HCT116 (cell line): ENCODE measurements around the gene PRPF40B. TPM values are rescaled to one million over a fixed set of nuclear protein-coding genes. Genes with fewer than 3 reads are reported as not detected.

Experiments used
- ATAC-seq: fragments of 200-7000 bp; cut with Tn5 transposase; 2 replicates; pipeline ENCODE4 v1.9.1; 2020; ENCODE audit warnings: mild to moderate bottlenecking, moderate library complexity
- BruUV-seq: library from RNA; stranded (reverse); fragments of 400-500 nt; replicated peaks from 2 replicates; lab custom pipeline; 2021; lab: Mats Ljungman, UMichigan
- CTCF ChIA-PET: fragments of 300-600 bp; sonication (Branson Sonifier 250); formaldehyde crosslinking; loops from one replicate; lab custom pipeline; 2021; ENCODE audit warnings: antibody characterized with exemption; lab: Charles Lee
- POLR2A ChIA-PET: fragments of 300-600, 350-600 bp; sonication (Branson Sonifier 250); formaldehyde crosslinking; loops from one replicate; lab custom pipeline; 2021; ENCODE audit warnings: antibody characterized with exemption; lab: Charles Lee
- RAD21 ChIA-PET, 2 experiments: fragments of 300-600 bp; sonication (Branson Sonifier 250); formaldehyde crosslinking; loops; one replicate each; lab custom pipeline; 2023; ENCODE audit warnings: low total read pairs in 2 of 2; ENCODE audit not compliant: uncharacterized antibody in 2 of 2, unreplicated experiment in 2 of 2, low non-redundant PET in 1 of 2; lab: Charles Lee
- DNase-seq: peaks from one replicate; pipeline ENCODE4 v3.0.0-alpha.2; 2010; ENCODE audit warnings: low read depth, low spot score
- H2AFZ ChIP-seq: fragments of 200-600 bp; shearing (Covaris generic), sonication (generic); 2 replicates; pipeline ENCODE4 v1.6.1; 2017; ENCODE audit warnings: low read depth, mixed run types, mixed read lengths, antibody characterized with exemption, low read length; ENCODE audit not compliant: poor library complexity, severe bottlenecking
- H3K27ac ChIP-seq: 2 replicates; pipeline ENCODE4 v1.5.1; 2012; ENCODE audit warnings: low read depth, low read length
- H3K27me3 ChIP-seq: fragments of 200-600 bp; sonication (generic); 2 replicates; pipeline ENCODE4 v1.6.1; 2016; ENCODE audit warnings: mixed run types, low read length, mixed read lengths; ENCODE audit not compliant: insufficient read depth
- H3K36me3 ChIP-seq, 2 experiments: fragments of 200-500 bp in 1 of 2; fragments of 200-600 bp in 1 of 2; sonication (Bioruptor generic) in 1 of 2; sonication (generic) in 1 of 2; 2 replicates each; pipeline versions ENCODE4 v1.5.1 to v1.6.1; 2014 to 2016; ENCODE audit warnings: low read length in 2 of 2, inconsistent platforms in 1 of 2, mixed read lengths in 1 of 2, mixed run types in 1 of 2; ENCODE audit not compliant: insufficient read depth in 2 of 2, control insufficient read depth in 1 of 2
- H3K4me1 ChIP-seq, 2 experiments: fragments of 200-600 bp in 1 of 2; sonication (generic) in 1 of 2; 2 replicates each; pipeline versions ENCODE4 v1.5.1 to v1.6.1; 2012 to 2017; ENCODE audit warnings: low read length in 2 of 2, inconsistent platforms in 1 of 2, mild to moderate bottlenecking in 1 of 2, mixed read lengths in 1 of 2, mixed run types in 1 of 2, moderate library complexity in 1 of 2; ENCODE audit not compliant: insufficient read depth in 2 of 2, control insufficient read depth in 1 of 2
- H3K4me2 ChIP-seq: fragments of 200-600 bp; sonication (generic); 2 replicates; pipeline ENCODE4 v1.6.1; 2017; ENCODE audit warnings: mixed run types, low read length, mixed read lengths
- H3K4me3 ChIP-seq, 2 experiments: fragments of 200-600 bp in 1 of 2; sonication (generic) in 1 of 2; replicated peaks in 1 of 2; 2 replicates each; pipeline ENCODE4 v1.5.1; 2011 to 2016; ENCODE audit warnings: low read length in 2 of 2, control low read depth in 1 of 2, low read depth in 1 of 2, mild to moderate bottlenecking in 1 of 2, mixed read lengths in 1 of 2, mixed run types in 1 of 2
- H3K79me2 ChIP-seq: fragments of 200-600 bp; sonication (generic); 2 replicates; pipeline ENCODE4 v1.6.1; 2017; ENCODE audit warnings: mild to moderate bottlenecking, mixed run types, low read length, moderate library complexity, mixed read lengths; ENCODE audit not compliant: insufficient read depth
- H3K9ac ChIP-seq: fragments of 200-600 bp; sonication (generic); 2 replicates; pipeline ENCODE4 v1.6.1; 2016; ENCODE audit warnings: low read length, mixed read lengths
- H3K9me2 ChIP-seq: fragments of 200-600 bp; sonication (generic), shearing (Covaris generic); 2 replicates; pipeline ENCODE4 v1.6.1; 2017; ENCODE audit warnings: mixed run types, mild to moderate bottlenecking, moderate library complexity; ENCODE audit not compliant: insufficient read depth
- H3K9me3 ChIP-seq, 2 experiments: fragments of 200-500 bp in 1 of 2; fragments of 200-600 bp in 1 of 2; sonication (Bioruptor generic) in 1 of 2; sonication (generic) in 1 of 2; 2 replicates each; pipeline ENCODE4 v1.6.1; 2014 to 2017; ENCODE audit warnings: low read length in 2 of 2, mixed read lengths in 2 of 2, inconsistent platforms in 1 of 2, low read depth in 1 of 2, mild to moderate bottlenecking in 1 of 2, mixed run types in 1 of 2, moderate library complexity in 1 of 2; ENCODE audit not compliant: control insufficient read depth in 1 of 2, insufficient read depth in 1 of 2
- H4K20me1 ChIP-seq: fragments of 200-600 bp; sonication (generic), shearing (Covaris generic); 2 replicates; pipeline ENCODE4 v1.6.1; 2017; ENCODE audit warnings: mixed run types, mild to moderate bottlenecking, moderate library complexity; ENCODE audit not compliant: insufficient read depth
- CEBPB ChIP-seq: IDR thresholded peaks from 2 replicates; pipeline ENCODE4 v1.6.1; 2012; ENCODE audit warnings: low read depth
- JUND ChIP-seq: IDR thresholded peaks from 2 replicates; pipeline ENCODE4 v1.6.1; 2012
- POLR2A ChIP-seq: IDR thresholded peaks from 2 replicates; pipeline ENCODE4 v1.7.0; 2011; ENCODE audit warnings: borderline replicate concordance; ENCODE audit not compliant: insufficient read depth, insufficient read length; ENCODE audit errors: extremely low read depth
- RAD21 ChIP-seq: IDR thresholded peaks from 2 replicates; pipeline ENCODE4 v1.6.1; 2012; ENCODE audit warnings: low read depth, mild to moderate bottlenecking
- SRF ChIP-seq: IDR thresholded peaks from 2 replicates; pipeline ENCODE4 v1.6.1; 2012; ENCODE audit warnings: low read depth
- YY1 ChIP-seq: IDR thresholded peaks from 2 replicates; pipeline ENCODE4 v1.6.1; 2011; ENCODE audit warnings: low read length, low read depth, moderate library complexity, mild to moderate bottlenecking; ENCODE audit not compliant: insufficient replicate concordance; ENCODE audit errors: extremely low read depth
- ZFX ChIP-seq: fragments of 450-650 bp; IDR thresholded peaks from 2 replicates; pipeline ENCODE4 v1.6.1; 2017
- intact Hi-C: fragments of 100-400 bp; cut with micrococcal nuclease; formaldehyde crosslinking; loops from 2 replicates; pipeline ENCODE4 v1.10.0; 2022
- total RNA-seq: library from RNA; stranded (reverse); gene quantifications from one replicate; pipeline ENCODE4 v1.2.1, GENCODE V29; 2021; ENCODE audit not compliant: unreplicated experiment
- TF ChIP-seq, protein P1 (sequence below): IDR thresholded peaks from 2 replicates; pipeline ENCODE4 v1.6.1; 2012
- TF ChIP-seq, protein P2 (sequence below), 3 experiments: fragments of 200-600 bp in 1 of 3; sonication (generic) in 1 of 3; IDR thresholded peaks in 2 of 3; conservative IDR thresholded peaks in 1 of 3; 2 replicates each; pipeline ENCODE4 v1.5.1; 2012 to 2017; ENCODE audit warnings: low read depth in 2 of 3, low read length in 2 of 3, antibody characterized with exemption in 1 of 3, borderline replicate concordance in 1 of 3, control low read depth in 1 of 3, mild to moderate bottlenecking in 1 of 3, mixed read lengths in 1 of 3, mixed run types in 1 of 3, moderate library complexity in 1 of 3; ENCODE audit not compliant: insufficient read depth in 1 of 3

Gene PRPF40B
- total RNA-seq, 1 experiment from 2014 or later, result 29.0 TPM

DNA sequence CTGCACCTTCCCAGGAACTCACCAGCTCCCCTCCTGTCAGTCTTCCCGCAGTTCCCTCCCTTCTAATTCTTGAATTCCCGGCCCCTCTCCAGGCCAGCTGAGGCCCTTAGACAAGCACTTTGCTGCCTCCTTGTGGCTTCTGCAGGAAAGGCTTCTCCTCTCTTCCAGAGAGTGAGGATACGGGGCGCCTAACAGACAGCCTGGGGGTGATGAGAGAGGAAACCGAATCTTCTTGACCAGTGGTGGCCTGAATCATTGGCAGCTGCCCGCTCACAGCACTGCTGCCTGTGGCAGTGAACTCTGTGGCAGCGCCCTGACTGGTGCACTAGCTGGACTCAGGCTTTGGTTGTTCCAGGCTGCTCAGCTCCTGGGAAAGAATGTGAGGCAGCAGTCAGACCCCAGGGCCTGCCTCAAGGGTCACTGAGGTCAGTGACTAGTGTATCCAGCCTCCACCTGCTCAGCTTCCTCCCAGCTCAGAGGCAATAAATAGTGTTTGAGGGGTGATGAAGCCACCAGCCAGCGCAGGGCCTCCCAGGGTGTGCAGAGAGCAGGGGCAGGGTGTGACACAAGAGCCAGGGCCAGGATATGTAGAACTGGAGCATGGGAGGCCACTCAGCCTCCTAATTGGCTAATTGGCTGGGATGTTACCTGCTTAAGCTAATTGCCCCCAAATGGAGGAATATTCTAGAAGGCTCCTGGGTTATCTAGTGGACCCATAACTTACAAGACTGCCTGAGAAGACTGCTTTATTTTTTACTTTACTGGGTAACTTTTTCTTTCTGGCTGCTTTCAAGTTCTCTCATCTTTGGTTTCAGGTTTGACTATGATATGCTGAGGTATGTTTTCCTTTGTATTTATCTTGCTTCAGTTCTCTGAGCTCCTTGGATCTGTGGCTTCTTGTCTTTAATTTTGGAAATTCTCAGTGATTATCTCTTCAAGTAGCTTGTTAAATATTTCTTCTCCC lies 42.5 kb upstream of the PRPF40B start:
- Histone ChIP-seq H3K79me2 (no peaks in the 10 kb centered on the region; the same call in 1 of the 2 replicates), H3K9ac (no peak overlapping the region), H4K20me1 (no peaks in the 10 kb centered on the region), H3K4me2 (peak overlapping the region; percentile 16; the same call in 1 of the 2 replicates), H3K4me1 (peaks cover 7 to 11% of the 10 kb centered on the region in 2 experiments; a peak in 3 of 4 replicates), H3K9me2 (no peaks in the 10 kb centered on the region), H3K9me3 (no peaks in the 10 kb centered on the region), H2AFZ (no peak overlapping the region), H3K36me3 (peaks cover 0 to 2% of the 10 kb centered on the region in 2 experiments; a peak in 1 of 4 replicates), H3K27ac (no peak overlapping the region; the same call in 1 of the 2 replicates), H3K27me3 (no peaks in the 10 kb centered on the region), H3K4me3 (no peak overlapping the region)
- TF ChIP-seq CEBPB (no peak), ZFX (no peak), RAD21 (peak; percentile 96), SRF (no peak), POLR2A (no peak), JUND (no peak), YY1 (peak; percentile 22)
- TF ChIP-seq, protein P1, sequence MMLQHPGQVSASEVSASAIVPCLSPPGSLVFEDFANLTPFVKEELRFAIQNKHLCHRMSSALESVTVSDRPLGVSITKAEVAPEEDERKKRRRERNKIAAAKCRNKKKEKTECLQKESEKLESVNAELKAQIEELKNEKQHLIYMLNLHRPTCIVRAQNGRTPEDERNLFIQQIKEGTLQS, result no peak
- TF ChIP-seq, protein P2, sequence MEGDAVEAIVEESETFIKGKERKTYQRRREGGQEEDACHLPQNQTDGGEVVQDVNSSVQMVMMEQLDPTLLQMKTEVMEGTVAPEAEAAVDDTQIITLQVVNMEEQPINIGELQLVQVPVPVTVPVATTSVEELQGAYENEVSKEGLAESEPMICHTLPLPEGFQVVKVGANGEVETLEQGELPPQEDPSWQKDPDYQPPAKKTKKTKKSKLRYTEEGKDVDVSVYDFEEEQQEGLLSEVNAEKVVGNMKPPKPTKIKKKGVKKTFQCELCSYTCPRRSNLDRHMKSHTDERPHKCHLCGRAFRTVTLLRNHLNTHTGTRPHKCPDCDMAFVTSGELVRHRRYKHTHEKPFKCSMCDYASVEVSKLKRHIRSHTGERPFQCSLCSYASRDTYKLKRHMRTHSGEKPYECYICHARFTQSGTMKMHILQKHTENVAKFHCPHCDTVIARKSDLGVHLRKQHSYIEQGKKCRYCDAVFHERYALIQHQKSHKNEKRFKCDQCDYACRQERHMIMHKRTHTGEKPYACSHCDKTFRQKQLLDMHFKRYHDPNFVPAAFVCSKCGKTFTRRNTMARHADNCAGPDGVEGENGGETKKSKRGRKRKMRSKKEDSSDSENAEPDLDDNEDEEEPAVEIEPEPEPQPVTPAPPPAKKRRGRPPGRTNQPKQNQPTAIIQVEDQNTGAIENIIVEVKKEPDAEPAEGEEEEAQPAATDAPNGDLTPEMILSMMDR (IDR thresholded peaks at IDR 0.05 in 2 of 3, conservative IDR thresholded peaks at IDR 0.05 in 1 of 3; ENCODE audit: borderline replicate concordance in 1 of 3, insufficient read depth in 1 of 3, low read depth in 2 of 3, low read length in 2 of 3), result peak; percentile 90 to 92 (median 91)
- BruUV-seq, result no TSS peak
- intact Hi-C loops, result loop anchor here (1.0 kb wide), 2 partner anchors 223 to 293 kb away; no protein-coding TSS in a partner anchor
- CTCF ChIA-PET, result interaction anchor here (0.6 to 3.4 kb wide), 26 partner anchors 11 to 345 kb away, joined by 3 to 75 read pairs (median 4); partner anchors contain the start of genes DNAJC22 and SPATS2
- RAD21 ChIA-PET, result interaction anchor here (1.2 to 1.6 kb wide), 4 partner anchors 222 to 249 kb away, joined by 3 to 14 read pairs (median 8); no protein-coding TSS in a partner anchor
- ATAC-seq, result peak; percentile 97
- POLR2A ChIA-PET, result interaction anchor here (0.7 to 1.5 kb wide), 4 partner anchors 222 to 317 kb away, joined by 3 to 6 read pairs (median 4); no protein-coding TSS in a partner anchor
- DNase-seq, result peak; percentile 71
